ENCODE measurements around the gene RNLS.

DNA sequence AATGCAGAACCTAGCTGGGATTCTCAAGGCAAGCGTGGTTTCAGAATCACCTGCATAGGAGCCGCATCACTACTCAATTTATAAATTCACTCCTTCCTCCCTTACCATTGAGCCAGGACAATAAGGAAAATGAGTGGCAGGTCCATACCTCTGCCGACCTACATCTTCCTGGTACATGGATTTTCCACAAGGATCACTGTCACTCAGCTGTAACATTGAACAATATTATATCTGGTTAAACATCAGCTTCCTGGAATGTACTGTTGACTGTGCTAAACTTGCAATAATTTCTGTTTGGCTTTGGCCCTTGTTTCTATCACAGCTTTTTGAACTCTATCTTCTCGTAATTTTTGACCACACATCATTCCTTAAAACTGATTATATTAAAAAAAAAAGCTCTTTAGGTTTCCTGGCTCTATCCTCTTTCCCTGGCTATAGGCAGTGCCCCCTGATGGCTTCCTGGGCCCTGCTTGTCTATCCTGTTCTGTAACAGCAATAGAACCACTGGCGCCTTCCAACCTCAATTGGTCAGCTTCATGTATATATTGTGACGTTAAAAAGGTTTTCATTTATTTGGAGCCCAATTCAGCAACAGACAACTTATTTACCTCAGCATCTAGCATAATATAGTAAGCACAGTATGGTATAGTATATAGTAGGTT, 59.2 kb downstream of the RNLS start:
- TF ChIP-seq, protein P1, sequence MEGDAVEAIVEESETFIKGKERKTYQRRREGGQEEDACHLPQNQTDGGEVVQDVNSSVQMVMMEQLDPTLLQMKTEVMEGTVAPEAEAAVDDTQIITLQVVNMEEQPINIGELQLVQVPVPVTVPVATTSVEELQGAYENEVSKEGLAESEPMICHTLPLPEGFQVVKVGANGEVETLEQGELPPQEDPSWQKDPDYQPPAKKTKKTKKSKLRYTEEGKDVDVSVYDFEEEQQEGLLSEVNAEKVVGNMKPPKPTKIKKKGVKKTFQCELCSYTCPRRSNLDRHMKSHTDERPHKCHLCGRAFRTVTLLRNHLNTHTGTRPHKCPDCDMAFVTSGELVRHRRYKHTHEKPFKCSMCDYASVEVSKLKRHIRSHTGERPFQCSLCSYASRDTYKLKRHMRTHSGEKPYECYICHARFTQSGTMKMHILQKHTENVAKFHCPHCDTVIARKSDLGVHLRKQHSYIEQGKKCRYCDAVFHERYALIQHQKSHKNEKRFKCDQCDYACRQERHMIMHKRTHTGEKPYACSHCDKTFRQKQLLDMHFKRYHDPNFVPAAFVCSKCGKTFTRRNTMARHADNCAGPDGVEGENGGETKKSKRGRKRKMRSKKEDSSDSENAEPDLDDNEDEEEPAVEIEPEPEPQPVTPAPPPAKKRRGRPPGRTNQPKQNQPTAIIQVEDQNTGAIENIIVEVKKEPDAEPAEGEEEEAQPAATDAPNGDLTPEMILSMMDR (IDR thresholded peaks at IDR 0.05; ENCODE audit: low read length), result no peak
- TF ChIP-seq EZH2 (IDR thresholded peaks at IDR 0.05; ENCODE audit: borderline replicate concordance, low read length), result no peak

All from OCI-LY1 (cell line).